GM12878 (cell line): ENCODE measurements around the gene PPFIA3.

Experiments
- CHD2 ChIP-seq: IDR thresholded peaks from 2 replicates; pipeline ENCODE4 v1.6.1; 2011; ENCODE audit warnings: low read depth, low read length, improper control_type of control experiment, borderline replicate concordance
- EP300 ChIP-seq, 2 experiments: fragments of 150-350 bp in 1 of 2; IDR thresholded peaks; 2 replicates each; pipeline ENCODE4 v1.6.1; 2011 to 2012; ENCODE audit warnings: low read depth in 2 of 2, low read length in 2 of 2, borderline replicate concordance in 1 of 2, improper control_type of control experiment in 1 of 2, inconsistent platforms in 1 of 2; ENCODE audit not compliant: control insufficient read depth in 1 of 2
- ESRRA ChIP-seq: IDR thresholded peaks from 2 replicates; pipeline ENCODE4 v1.6.1; 2012; ENCODE audit warnings: mild to moderate bottlenecking, low read length, improper control_type of control experiment
- FOXK2 ChIP-seq: fragments of 450-650 bp; IDR thresholded peaks from 2 replicates; pipeline ENCODE4 v1.6.1; 2017; ENCODE audit warnings: mild to moderate bottlenecking, moderate library complexity
- POLR2A ChIP-seq: IDR thresholded peaks from 2 replicates; pipeline ENCODE4 v1.6.1; 2011; ENCODE audit warnings: low read depth, mild to moderate bottlenecking, low read length
- POLR2AphosphoS5 ChIP-seq: IDR thresholded peaks from 2 replicates; pipeline ENCODE4 v1.6.1; 2011; ENCODE audit warnings: mild to moderate bottlenecking, low read length, inconsistent platforms
- RAD21 ChIP-seq: IDR thresholded peaks from 2 replicates; pipeline ENCODE4 v1.6.1; 2011; ENCODE audit warnings: mild to moderate bottlenecking, low read depth, low read length, moderate library complexity; ENCODE audit not compliant: insufficient read depth
- SMAD1 ChIP-seq: fragments of 450-650 bp; IDR thresholded peaks from 2 replicates; pipeline ENCODE4 v1.6.1; 2018; ENCODE audit warnings: mild to moderate bottlenecking, low read depth; ENCODE audit not compliant: partially characterized antibody
- ZNF217 ChIP-seq: fragments of 450-650 bp; IDR thresholded peaks from 2 replicates; pipeline ENCODE4 v1.6.1; 2017; ENCODE audit warnings: antibody characterized with exemption, mild to moderate bottlenecking
- TF ChIP-seq, protein P1 (sequence below): fragments of 450-650 bp; IDR thresholded peaks from 2 replicates; pipeline ENCODE4 v1.6.1; 2016; ENCODE audit warnings: mild to moderate bottlenecking, moderate library complexity, borderline replicate concordance
- TF ChIP-seq, protein P2 (sequence below): IDR thresholded peaks from 2 replicates; pipeline ENCODE4 v1.6.1; 2012; ENCODE audit warnings: low read depth, low read length, improper control_type of control experiment

DNA sequence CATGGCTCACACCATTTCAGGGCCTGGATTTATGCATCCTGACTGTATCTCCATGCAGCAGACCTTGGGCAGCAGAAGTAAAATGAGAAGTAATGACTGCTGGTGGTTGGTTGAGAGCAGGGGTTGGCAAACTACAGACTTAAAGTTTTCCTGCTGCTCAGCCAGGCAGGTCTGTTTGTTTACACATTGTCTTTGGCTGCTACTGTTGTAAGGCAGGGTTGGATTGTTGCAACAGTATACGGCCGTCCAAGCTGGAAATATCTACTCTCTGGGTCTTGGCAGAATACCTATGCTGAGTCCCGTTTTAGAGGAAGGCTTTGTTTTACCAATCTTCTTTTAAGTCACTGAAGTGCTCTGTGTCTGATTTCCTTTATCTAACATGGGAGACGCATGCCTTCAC lies 20.5 kb upstream of the PPFIA3 start:
- TF ChIP-seq POLR2AphosphoS5 (no peak; the same call in 1 of the 2 replicates), EP300 (IDR thresholded peaks at IDR 0.05; ENCODE audit: borderline replicate concordance in 1 of 2, control insufficient read depth in 1 of 2, low read depth in 2 of 2, low read length in 2 of 2) (no peak), POLR2A (no peak), ESRRA (no peak), SMAD1 (no peak), RAD21 (no peak), CHD2 (no peak), FOXK2 (no peak), ZNF217 (no peak)
- TF ChIP-seq, protein P1, sequence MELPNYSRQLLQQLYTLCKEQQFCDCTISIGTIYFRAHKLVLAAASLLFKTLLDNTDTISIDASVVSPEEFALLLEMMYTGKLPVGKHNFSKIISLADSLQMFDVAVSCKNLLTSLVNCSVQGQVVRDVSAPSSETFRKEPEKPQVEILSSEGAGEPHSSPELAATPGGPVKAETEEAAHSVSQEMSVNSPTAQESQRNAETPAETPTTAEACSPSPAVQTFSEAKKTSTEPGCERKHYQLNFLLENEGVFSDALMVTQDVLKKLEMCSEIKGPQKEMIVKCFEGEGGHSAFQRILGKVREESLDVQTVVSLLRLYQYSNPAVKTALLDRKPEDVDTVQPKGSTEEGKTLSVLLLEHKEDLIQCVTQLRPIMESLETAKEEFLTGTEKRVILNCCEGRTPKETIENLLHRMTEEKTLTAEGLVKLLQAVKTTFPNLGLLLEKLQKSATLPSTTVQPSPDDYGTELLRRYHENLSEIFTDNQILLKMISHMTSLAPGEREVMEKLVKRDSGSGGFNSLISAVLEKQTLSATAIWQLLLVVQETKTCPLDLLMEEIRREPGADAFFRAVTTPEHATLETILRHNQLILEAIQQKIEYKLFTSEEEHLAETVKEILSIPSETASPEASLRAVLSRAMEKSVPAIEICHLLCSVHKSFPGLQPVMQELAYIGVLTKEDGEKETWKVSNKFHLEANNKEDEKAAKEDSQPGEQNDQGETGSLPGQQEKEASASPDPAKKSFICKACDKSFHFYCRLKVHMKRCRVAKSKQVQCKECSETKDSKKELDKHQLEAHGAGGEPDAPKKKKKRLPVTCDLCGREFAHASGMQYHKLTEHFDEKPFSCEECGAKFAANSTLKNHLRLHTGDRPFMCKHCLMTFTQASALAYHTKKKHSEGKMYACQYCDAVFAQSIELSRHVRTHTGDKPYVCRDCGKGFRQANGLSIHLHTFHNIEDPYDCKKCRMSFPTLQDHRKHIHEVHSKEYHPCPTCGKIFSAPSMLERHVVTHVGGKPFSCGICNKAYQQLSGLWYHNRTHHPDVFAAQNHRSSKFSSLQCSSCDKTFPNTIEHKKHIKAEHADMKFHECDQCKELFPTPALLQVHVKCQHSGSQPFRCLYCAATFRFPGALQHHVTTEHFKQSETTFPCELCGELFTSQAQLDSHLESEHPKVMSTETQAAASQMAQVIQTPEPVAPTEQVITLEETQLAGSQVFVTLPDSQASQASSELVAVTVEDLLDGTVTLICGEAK = no peak
- TF ChIP-seq, protein P2, sequence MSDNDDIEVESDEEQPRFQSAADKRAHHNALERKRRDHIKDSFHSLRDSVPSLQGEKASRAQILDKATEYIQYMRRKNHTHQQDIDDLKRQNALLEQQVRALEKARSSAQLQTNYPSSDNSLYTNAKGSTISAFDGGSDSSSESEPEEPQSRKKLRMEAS = no peak
